Cardiac fibroblast (primary cell): ENCODE data around the gene FRMD4B.
A peak's percentile ranks its signal among the peaks of the same experiment; 100 is the strongest.

Source experiments
- DNase-seq, 2 donors: peaks; one replicate each; pipeline versions ENCODE4 v3.0.0 to v3.0.0-alpha.2; 2010; ENCODE audit warnings: low read depth in 2 of 2
- H3K4me3 ChIP-seq, 2 donors: replicated peaks in 1 of 2; 1 replicate in 1 of 2; 2 replicates in 1 of 2; pipeline ENCODE4 v1.5.1; 2011; ENCODE audit warnings: low read depth in 2 of 2, low read length in 2 of 2, mild to moderate bottlenecking in 2 of 2, moderate library complexity in 1 of 2
- CTCF ChIP-seq: IDR thresholded peaks from one replicate; pipeline ENCODE4 v1.5.1; 2011; ENCODE audit warnings: low read depth, mild to moderate bottlenecking, low read length, inconsistent platforms

FRMD4B gene

GRCh38 chr3:69370156-69370883 lies 15.6 kb downstream of the FRMD4B start:
- peak; percentile 27 to 40 for DNase-seq
- H3K4me3 ChIP-seq: no peak overlapping the region
- no peak for TF ChIP-seq CTCF

- H3K4me3 ChIP-seq: no peak overlapping the region
- peak in 1 of 2 donors; percentile 64 for DNase-seq
- TF ChIP-seq CTCF: no peak
Observed at GRCh38 chr3:69368129-69368741, 17.7 kb downstream of the FRMD4B start.

- no peak overlapping the region for H3K4me3 ChIP-seq
- no peak for DNase-seq
- no peak for TF ChIP-seq CTCF
Observed at GRCh38 chr3:69367586-69367985, 18.3 kb downstream of the FRMD4B start.

GRCh38 chr3:69364354-69364753 lies 21.5 kb downstream of the FRMD4B start:
- no peak for TF ChIP-seq CTCF
- no peak overlapping the region for H3K4me3 ChIP-seq
- DNase-seq: peak; percentile 20 to 38

- DNase-seq: no peak
- TF ChIP-seq CTCF: no peak
- H3K4me3 ChIP-seq: no peak overlapping the region
Observed at GRCh38 chr3:69360690-69361089, 25.2 kb downstream of the FRMD4B start.

GRCh38 chr3:69359916-69360315 lies 26.0 kb downstream of the FRMD4B start:
- no peak overlapping the region for H3K4me3 ChIP-seq
- no peak for DNase-seq
- no peak for TF ChIP-seq CTCF
